Mesothelial cell of epicardium (in vitro differentiated cells): ENCODE data around the gene TBC1D5. TPM values are rescaled to one million over a fixed set of nuclear protein-coding genes. Genes with fewer than 3 reads are reported as not detected.

Source experiments
- DNase-seq, 2 experiments: peaks; one replicate each; pipeline ENCODE4 v3.0.0; 2021; ENCODE audit warnings: low spot score in 2 of 2; ENCODE audit not compliant: unreplicated experiment in 2 of 2
- H3K27ac Mint-ChIP-seq: 2 replicates; pipeline ENCODE4 v1.8.0; 2021; ENCODE audit warnings: mixed read lengths
- H3K27me3 Mint-ChIP-seq: 2 replicates; pipeline ENCODE4 v1.8.0; 2021; ENCODE audit warnings: low read depth, mixed read lengths
- H3K36me3 Mint-ChIP-seq: 2 replicates; pipeline ENCODE4 v1.8.0; 2021; ENCODE audit warnings: mixed read lengths
- H3K4me1 Mint-ChIP-seq: 2 replicates; pipeline ENCODE4 v1.8.0; 2021; ENCODE audit warnings: mixed read lengths
- H3K4me3 Mint-ChIP-seq: 2 replicates; pipeline ENCODE4 v1.8.0; 2021; ENCODE audit warnings: mild to moderate bottlenecking, moderate library complexity, mixed read lengths
- H3K9me3 Mint-ChIP-seq: 2 replicates; pipeline ENCODE4 v1.8.0; 2021; ENCODE audit warnings: mixed read lengths
- CTCF ChIP-seq: fragments of 200-600 bp; sonication (generic); IDR thresholded peaks from one replicate; pipeline ENCODE4 v1.5.0; 2021; ENCODE audit warnings: antibody characterized with exemption; ENCODE audit not compliant: unreplicated experiment
- total RNA-seq: library from RNA; stranded (reverse); gene quantifications from 3 replicates; pipeline ENCODE4 v1.2.1, GENCODE V29; 2021

TBC1D5 gene
- total RNA-seq, 1 donor from 2014 or later, result 75.3 TPM

GRCh38 chr3:17529677-17530076, 212.8 kb downstream of the TBC1D5 start:
- no peak overlapping the region for H3K4me3 Mint-ChIP-seq
- no peaks in the 10 kb centered on the region for H3K9me3 Mint-ChIP-seq
- TF ChIP-seq CTCF, result no peak
- no peaks in the 10 kb centered on the region for H3K27me3 Mint-ChIP-seq
- no peak overlapping the region for H3K27ac Mint-ChIP-seq
- DNase-seq, result no peak
- H3K4me1 Mint-ChIP-seq, result no peaks in the 10 kb centered on the region
- no peaks in the 10 kb centered on the region for H3K36me3 Mint-ChIP-seq

GRCh38 chr3:17518189-17519059, 224.0 kb downstream of the TBC1D5 start:
- TF ChIP-seq CTCF, result no peak
- Mint-ChIP-seq H3K27ac (no peak overlapping the region), H3K4me3 (no peak overlapping the region), H3K4me1 (peaks cover 6% of the 10 kb centered on the region), H3K27me3 (no peaks in the 10 kb centered on the region), H3K9me3 (no peaks in the 10 kb centered on the region), H3K36me3 (peaks cover 2% of the 10 kb centered on the region)
- no peak for DNase-seq

- DNase-seq, result no peak
- Mint-ChIP-seq H3K9me3 (no peaks in the 10 kb centered on the region), H3K36me3 (peaks cover 2% of the 10 kb centered on the region), H3K4me3 (no peak overlapping the region), H3K27ac (no peak overlapping the region), H3K4me1 (peaks cover 6% of the 10 kb centered on the region), H3K27me3 (no peaks in the 10 kb centered on the region)
- no peak for TF ChIP-seq CTCF
Observed at GRCh38 chr3:17515445-17516234, 226.8 kb downstream of the TBC1D5 start.

- H3K9me3 Mint-ChIP-seq, result no peaks in the 10 kb centered on the region
- DNase-seq, result no peak
- H3K4me1 Mint-ChIP-seq, result peaks cover 3% of the 10 kb centered on the region
- no peaks in the 10 kb centered on the region for H3K27me3 Mint-ChIP-seq
- H3K27ac Mint-ChIP-seq, result no peak overlapping the region
- no peak overlapping the region for H3K4me3 Mint-ChIP-seq
- peaks cover 2% of the 10 kb centered on the region for H3K36me3 Mint-ChIP-seq
- no peak for TF ChIP-seq CTCF
Observed at GRCh38 chr3:17514597-17514996, 227.8 kb downstream of the TBC1D5 start.

- Mint-ChIP-seq H3K27ac (no peak overlapping the region), H3K27me3 (no peaks in the 10 kb centered on the region), H3K36me3 (no peaks in the 10 kb centered on the region), H3K4me3 (no peak overlapping the region), H3K4me1 (peaks cover 8% of the 10 kb centered on the region), H3K9me3 (no peaks in the 10 kb centered on the region)
- TF ChIP-seq CTCF, result no peak
- no peak for DNase-seq
Observed at GRCh38 chr3:17510265-17510664, 232.2 kb downstream of the TBC1D5 start.
